GM19099 (cell line): ENCODE measurements around the gene ZNF107.

Experiments
- POLR2A ChIP-seq: IDR thresholded peaks from 3 replicates; pipeline ENCODE4 v1.6.1; 2011; ENCODE audit warnings: low read depth; ENCODE audit not compliant: insufficient read length; ENCODE audit errors: extremely low read depth

ZNF107 gene

DNA sequence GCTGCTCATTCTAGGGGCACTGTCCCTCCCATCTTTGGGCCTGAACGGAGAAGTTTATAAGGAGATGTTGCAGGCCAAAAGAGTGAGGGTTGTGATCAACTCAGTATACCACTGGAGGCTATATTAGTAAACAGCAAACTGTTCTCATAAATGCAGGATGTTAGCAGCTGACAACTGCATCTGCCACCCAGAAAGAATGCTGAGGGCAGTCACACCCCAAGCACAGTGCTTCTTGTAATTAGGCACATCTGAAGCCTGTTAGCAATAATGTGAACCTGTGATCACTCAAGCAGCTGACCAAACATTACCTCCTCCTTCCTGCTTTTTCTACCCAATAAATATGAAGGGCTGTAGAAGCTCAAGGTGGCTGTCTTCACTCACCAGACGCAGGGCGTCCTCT lies 89.9 kb downstream of the ZNF107 start:
- TF ChIP-seq POLR2A, result no peak

DNA sequence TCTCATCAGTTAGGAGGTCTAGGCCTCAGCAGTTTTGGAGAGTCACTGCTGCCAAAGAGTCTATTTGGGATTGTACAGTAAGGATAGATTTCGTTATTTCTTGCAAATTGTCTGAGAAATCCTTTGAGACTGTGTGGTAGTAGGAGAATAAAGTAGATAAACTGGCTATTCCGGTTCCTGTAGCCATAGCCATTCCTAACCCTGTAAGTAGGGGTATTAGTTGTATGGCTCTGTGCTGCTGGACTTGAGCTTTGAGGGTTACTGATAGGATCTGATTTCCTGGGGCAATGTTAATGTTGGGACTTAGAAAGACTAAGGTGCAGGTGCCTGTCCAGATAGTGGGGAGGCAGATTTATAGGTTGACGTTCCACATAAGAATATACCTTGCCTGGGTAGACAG lies 92.2 kb downstream of the ZNF107 start:
- TF ChIP-seq POLR2A, result no peak
